ENCODE measurements around the gene GPRIN2.

The GPRIN2 gene

GRCh38 chr10:46545861-46546590, 10.4 kb downstream of the GPRIN2 start:
- no peak overlapping the region for H3K4me3 ChIP-seq (ENCODE audit: low read depth, low read length)
- DNase-seq (ENCODE audit: low read depth) = no peak
- no peak for TF ChIP-seq CTCF (IDR thresholded peaks at IDR 0.05; ENCODE audit: low read depth, low read length, missing control alignments)
- in situ Hi-C loops (cut with HindIII; ENCODE audit: low sequenced_read_pairs) = no loop called here

GRCh38 chr10:46544989-46545791, 11.3 kb downstream of the GPRIN2 start:
- peak; percentile 47 for TF ChIP-seq CTCF (IDR thresholded peaks at IDR 0.05; ENCODE audit: low read depth, low read length, missing control alignments)
- in situ Hi-C loops (cut with HindIII; ENCODE audit: low sequenced_read_pairs) = no loop called here
- DNase-seq (ENCODE audit: low read depth) = no peak
- H3K4me3 ChIP-seq (ENCODE audit: low read depth, low read length) = no peak overlapping the region

- in situ Hi-C loops (cut with HindIII; ENCODE audit: low sequenced_read_pairs) = no loop called here
- no peak overlapping the region for H3K4me3 ChIP-seq (ENCODE audit: low read depth, low read length)
- TF ChIP-seq CTCF (IDR thresholded peaks at IDR 0.05; ENCODE audit: low read depth, low read length, missing control alignments) = no peak
- DNase-seq (ENCODE audit: low read depth) = no peak
Observed at GRCh38 chr10:46543466-46544377, 12.7 kb downstream of the GPRIN2 start.

DNA sequence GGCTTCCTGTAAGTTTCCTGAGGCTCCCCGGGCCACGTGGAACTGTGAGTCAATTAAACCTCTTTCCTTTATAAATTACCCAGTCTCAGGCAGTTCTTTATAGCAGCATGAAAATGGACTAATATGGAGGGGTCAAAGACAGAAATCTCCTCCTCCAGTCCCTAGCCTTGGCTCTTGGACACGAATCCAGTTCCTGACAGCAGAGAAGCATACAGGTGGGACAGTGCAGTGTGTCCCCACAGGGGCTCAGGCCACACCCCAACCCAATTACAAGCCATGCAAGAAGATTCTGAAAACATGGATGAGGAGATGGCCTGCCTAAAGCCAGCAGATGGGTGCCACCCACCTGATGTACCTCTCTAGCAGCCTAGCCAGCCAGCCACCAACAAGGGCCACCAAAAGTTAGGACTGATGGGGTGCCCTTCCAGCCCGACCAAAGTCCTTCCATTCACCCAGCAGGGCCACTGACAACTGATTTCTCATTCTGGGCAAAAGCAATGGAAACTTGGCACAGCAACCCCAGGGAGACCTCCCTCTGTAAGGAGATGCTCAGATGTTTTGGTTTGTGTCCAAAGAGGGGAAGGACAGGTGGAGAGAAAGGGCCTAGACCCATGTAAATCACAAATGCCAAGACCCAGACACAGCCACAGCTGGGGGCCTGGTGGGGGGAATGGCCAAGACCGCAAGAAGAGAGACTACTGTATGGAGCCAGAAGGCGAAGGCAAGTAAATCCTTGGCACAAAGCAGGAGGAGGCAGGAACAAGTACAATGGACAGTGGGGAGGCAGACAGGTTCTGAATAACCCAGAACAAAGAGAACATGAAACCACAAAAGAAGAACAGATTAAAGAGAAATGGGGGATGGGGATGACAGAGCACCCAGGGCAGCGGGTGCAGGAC, 13.6 kb downstream of the GPRIN2 start:
- DNase-seq (ENCODE audit: low read depth) = no peak

More for the DNA sequence above, 13.6 kb downstream of the GPRIN2 start:
- no peak overlapping the region for H3K4me3 ChIP-seq (ENCODE audit: low read depth, low read length)
- in situ Hi-C loops (cut with HindIII; ENCODE audit: low sequenced_read_pairs) = no loop called here
- TF ChIP-seq CTCF (IDR thresholded peaks at IDR 0.05; ENCODE audit: low read depth, low read length, missing control alignments) = no peak

All from astrocyte of the cerebellum (primary cell).